ENCODE results near the gene FXR2.
"Not testable (repeated sequence)": the region's sequence is repeated elsewhere in the genome, so short reads cannot be mapped to it uniquely, and the experiment has no call there.

- TF ChIP-seq CTCF (IDR thresholded peaks at IDR 0.05 in 2 of 3, conservative IDR thresholded peaks at IDR 0.05 in 1 of 3; ENCODE audit: borderline replicate concordance in 1 of 3, insufficient read depth in 1 of 3, low read depth in 2 of 3, low read length in 2 of 3); EGR1 (IDR thresholded peaks at IDR 0.05; ENCODE audit: low read depth); REST (IDR thresholded peaks at IDR 0.05; ENCODE audit: low read depth); EZH2phosphoT487 (IDR thresholded peaks at IDR 0.05; ENCODE audit: borderline replicate concordance); CEBPB (IDR thresholded peaks at IDR 0.05; ENCODE audit: low read depth): not testable (repeated sequence)
These were observed 11.1 kb upstream of the FXR2 start for GRCh38 chr17:7625749-7626148.
